A673 (cell line): ENCODE measurements around the gene KCNQ1.

Source experiments
- EZH2 ChIP-seq: fragments of 200-600 bp; sonication (generic); IDR thresholded peaks from 2 replicates; pipeline ENCODE4 v1.6.1; 2017; ENCODE audit warnings: borderline replicate concordance, low read depth, mild to moderate bottlenecking, mixed read lengths, antibody characterized with exemption, low read length; ENCODE audit not compliant: poor library complexity, severe bottlenecking
- TF ChIP-seq, protein P1 (sequence below): fragments of 300-800, 200-600 bp; sonication (generic); conservative IDR thresholded peaks from 2 replicates; pipeline ENCODE4 v1.5.1; 2017; ENCODE audit warnings: low read depth, mild to moderate bottlenecking, antibody characterized with exemption, low read length, moderate library complexity, mixed read lengths

DNA sequence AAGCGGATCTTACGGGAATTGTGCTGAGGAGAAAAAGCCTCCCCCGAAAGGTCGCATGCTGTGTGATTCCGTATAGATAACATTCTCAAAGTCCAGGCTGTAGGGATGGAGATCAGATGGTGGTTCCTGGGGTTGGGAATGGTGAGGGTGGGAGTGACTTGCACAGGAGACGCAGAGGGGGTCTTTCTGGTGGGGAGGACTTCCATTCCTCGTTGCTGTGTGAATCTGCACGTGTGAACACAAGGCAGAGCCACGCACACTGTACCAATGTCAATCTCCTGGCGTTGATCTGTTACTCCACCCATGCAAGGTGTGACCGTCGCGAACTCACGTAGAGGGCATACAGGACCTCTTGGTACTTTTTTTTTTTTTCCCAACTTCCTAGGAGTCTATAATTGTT lies 313.9 kb downstream of the KCNQ1 start:
- TF ChIP-seq, protein P1, sequence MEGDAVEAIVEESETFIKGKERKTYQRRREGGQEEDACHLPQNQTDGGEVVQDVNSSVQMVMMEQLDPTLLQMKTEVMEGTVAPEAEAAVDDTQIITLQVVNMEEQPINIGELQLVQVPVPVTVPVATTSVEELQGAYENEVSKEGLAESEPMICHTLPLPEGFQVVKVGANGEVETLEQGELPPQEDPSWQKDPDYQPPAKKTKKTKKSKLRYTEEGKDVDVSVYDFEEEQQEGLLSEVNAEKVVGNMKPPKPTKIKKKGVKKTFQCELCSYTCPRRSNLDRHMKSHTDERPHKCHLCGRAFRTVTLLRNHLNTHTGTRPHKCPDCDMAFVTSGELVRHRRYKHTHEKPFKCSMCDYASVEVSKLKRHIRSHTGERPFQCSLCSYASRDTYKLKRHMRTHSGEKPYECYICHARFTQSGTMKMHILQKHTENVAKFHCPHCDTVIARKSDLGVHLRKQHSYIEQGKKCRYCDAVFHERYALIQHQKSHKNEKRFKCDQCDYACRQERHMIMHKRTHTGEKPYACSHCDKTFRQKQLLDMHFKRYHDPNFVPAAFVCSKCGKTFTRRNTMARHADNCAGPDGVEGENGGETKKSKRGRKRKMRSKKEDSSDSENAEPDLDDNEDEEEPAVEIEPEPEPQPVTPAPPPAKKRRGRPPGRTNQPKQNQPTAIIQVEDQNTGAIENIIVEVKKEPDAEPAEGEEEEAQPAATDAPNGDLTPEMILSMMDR, result no peak
- no peak for TF ChIP-seq EZH2
